HUDEP-2 (cell line): ENCODE results near the gene CCDC24.

Experiments
- DNase-seq, 76 experiments: peaks; one replicate each; lab custom pipeline; 2025; ENCODE audit not compliant: unreplicated experiment in 76 of 76; lab: John Stamatoyannopoulos, UW

CCDC24 gene

GRCh38 chr1:43962324-43962723, 29.1 kb upstream of the CCDC24 start:
- DNase-seq = no peak

GRCh38 chr1:43963006-43963405, 28.4 kb upstream of the CCDC24 start:
- DNase-seq = no peak

- DNase-seq = no peak
These were observed 27.5 kb upstream of the CCDC24 start for GRCh38 chr1:43963890-43964289.

- no peak for DNase-seq
These were observed 26.1 kb upstream of the CCDC24 start for GRCh38 chr1:43965316-43965715.

- DNase-seq = peak in 21 of 76 experiments; percentile 1 to 40 (median 15)
These were observed 23.0 kb upstream of the CCDC24 start for GRCh38 chr1:43968348-43968948.

- DNase-seq = no peak
These were observed 22.0 kb upstream of the CCDC24 start for GRCh38 chr1:43969416-43969745.

- peak in 75 of 76 experiments; percentile 29 to 98 (median 94) for DNase-seq
These were observed 21.5 kb upstream of the CCDC24 start, which contains the start of gene DPH2 for GRCh38 chr1:43969746-43970466. TSS of gene DPH2 (plus strand) at chr1:43970010. CDS start at chr1:43970176, 166 bp downstream.

- DNase-seq = no peak
These were observed 20.9 kb upstream of the CCDC24 start for GRCh38 chr1:43970502-43970901.

- no peak for DNase-seq
These were observed 20.5 kb upstream of the CCDC24 start for GRCh38 chr1:43970911-43971310.

- no peak for DNase-seq
These were observed 19.9 kb upstream of the CCDC24 start for GRCh38 chr1:43971336-43971980.

- DNase-seq = peak in 22 of 76 experiments; percentile 10 to 77 (median 44)
These were observed 17.4 kb upstream of the CCDC24 start for GRCh38 chr1:43973981-43974442.

GRCh38 chr1:43974443-43975248, 16.8 kb upstream of the CCDC24 start, which contains the start of gene ATP6V0B:
TSS of gene ATP6V0B (plus strand) at chr1:43974960. CDS start at chr1:43975041, 81 bp downstream.
- DNase-seq = peak in 75 of 76 experiments; percentile 44 to 96 (median 90)

- DNase-seq = peak in 25 of 76 experiments; percentile 11 to 50 (median 24)
These were observed 16.0 kb upstream of the CCDC24 start for GRCh38 chr1:43975249-43975961.

GRCh38 chr1:43976045-43976444, 15.4 kb upstream of the CCDC24 start:
- peak in 1 of 76 experiments; percentile 8 for DNase-seq

GRCh38 chr1:43976890-43977289, 14.5 kb upstream of the CCDC24 start:
- no peak for DNase-seq

GRCh38 chr1:43977376-43978263, 13.8 kb upstream of the CCDC24 start:
- peak in 1 of 76 experiments; percentile 10 for DNase-seq

- DNase-seq = no peak
These were observed 13.2 kb upstream of the CCDC24 start for GRCh38 chr1:43978264-43978550.

GRCh38 chr1:43978551-43979260, 12.7 kb upstream of the CCDC24 start, which contains the start of gene B4GALT2:
TSS of gene B4GALT2 (plus strand) at chr1:43979210. CDS start at chr1:43981161, 1,951 bp downstream.
- DNase-seq = peak in 33 of 76 experiments; percentile 8 to 52 (median 31)

- no peak for DNase-seq
These were observed 12.2 kb upstream of the CCDC24 start for GRCh38 chr1:43979261-43979527.
